ENCODE data around the gene NSDHL.
A peak's percentile ranks its signal among the peaks of the same experiment; 100 is the strongest.

The NSDHL gene

GRCh38 chrX:152895724-152896420, 65.0 kb downstream of the NSDHL start:
- Histone ChIP-seq H3K9me3 (ENCODE audit: control insufficient read depth in 1 of 2, low read length in 2 of 2) (no peaks in the 10 kb centered on the region), H3K27ac (ENCODE audit: low read length) (no peak overlapping the region), H3K27me3 (ENCODE audit: low read depth, low read length) (no peaks in the 10 kb centered on the region), H3K36me3 (ENCODE audit: control insufficient read depth in 1 of 2, insufficient read depth in 2 of 2, low read length in 2 of 2) (no peaks in the 10 kb centered on the region), H3K4me3 (ENCODE audit: low read depth in 1 of 2, low read length in 2 of 2) (no peak overlapping the region), H3K4me1 (ENCODE audit: control insufficient read depth in 1 of 2, insufficient read depth in 2 of 2, low read length in 2 of 2) (no peaks in the 10 kb centered on the region)

DNA sequence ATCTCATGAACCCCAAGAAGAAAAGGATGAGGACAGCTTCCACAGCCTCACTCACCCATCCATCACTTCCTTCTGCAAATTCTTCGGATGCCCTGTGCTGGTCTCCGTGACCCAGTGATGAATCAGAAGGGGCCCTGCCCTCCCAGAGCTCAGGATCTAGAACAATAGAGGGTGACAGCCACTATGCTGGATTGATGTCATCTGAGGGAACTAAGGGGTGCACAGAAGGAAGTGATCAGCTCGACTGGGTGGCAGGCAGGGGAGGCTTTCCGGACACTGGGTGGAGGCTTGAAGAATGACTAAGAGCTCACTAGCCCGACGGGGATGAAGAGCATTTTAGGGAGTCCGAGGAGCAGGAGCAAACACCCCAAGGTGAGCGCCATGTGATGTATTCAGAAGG, 65.6 kb downstream of the NSDHL start:
- Histone ChIP-seq H3K9me3 (ENCODE audit: control insufficient read depth in 1 of 2, low read length in 2 of 2) (no peaks in the 10 kb centered on the region), H3K4me3 (ENCODE audit: low read depth in 1 of 2, low read length in 2 of 2) (no peak overlapping the region), H3K27me3 (ENCODE audit: low read depth, low read length) (no peaks in the 10 kb centered on the region), H3K27ac (ENCODE audit: low read length) (no peak overlapping the region), H3K4me1 (ENCODE audit: control insufficient read depth in 1 of 2, insufficient read depth in 2 of 2, low read length in 2 of 2) (no peaks in the 10 kb centered on the region), H3K36me3 (ENCODE audit: control insufficient read depth in 1 of 2, insufficient read depth in 2 of 2, low read length in 2 of 2) (no peaks in the 10 kb centered on the region)

- Histone ChIP-seq H3K4me3 (ENCODE audit: low read depth in 1 of 2, low read length in 2 of 2) (peak within 1 kb of the TSS in 1 of 2 donors; percentile 48), H3K9me3 (ENCODE audit: control insufficient read depth in 1 of 2, low read length in 2 of 2) (no peaks in the 10 kb centered on the region), H3K27me3 (ENCODE audit: low read depth, low read length) (no peaks in the 10 kb centered on the region), H3K27ac (ENCODE audit: low read length) (no peak within 1 kb of the TSS), H3K4me1 (ENCODE audit: control insufficient read depth in 1 of 2, insufficient read depth in 2 of 2, low read length in 2 of 2) (no peaks in the 10 kb centered on the region), H3K36me3 (ENCODE audit: control insufficient read depth in 1 of 2, insufficient read depth in 2 of 2, low read length in 2 of 2) (no peaks in the 10 kb centered on the region)
Observed at GRCh38 chrX:152897222-152898131, 66.6 kb downstream of the NSDHL start, which contains the start of gene ZNF185. TSS of gene ZNF185 (plus strand) at chrX:152898067. CDS start at chrX:152914490, 16,423 bp downstream.

GRCh38 chrX:152898442-152898841, 67.6 kb downstream of the NSDHL start:
- Histone ChIP-seq H3K36me3 (ENCODE audit: control insufficient read depth in 1 of 2, insufficient read depth in 2 of 2, low read length in 2 of 2) (no peaks in the 10 kb centered on the region), H3K4me1 (ENCODE audit: control insufficient read depth in 1 of 2, insufficient read depth in 2 of 2, low read length in 2 of 2) (no peaks in the 10 kb centered on the region), H3K4me3 (ENCODE audit: low read depth in 1 of 2, low read length in 2 of 2) (no peak overlapping the region), H3K27ac (ENCODE audit: low read length) (no peak overlapping the region), H3K9me3 (ENCODE audit: control insufficient read depth in 1 of 2, low read length in 2 of 2) (no peaks in the 10 kb centered on the region), H3K27me3 (ENCODE audit: low read depth, low read length) (no peaks in the 10 kb centered on the region)

- H3K9me3 ChIP-seq (ENCODE audit: control insufficient read depth in 1 of 2, low read length in 2 of 2), result no peaks in the 10 kb centered on the region
- H3K4me1 ChIP-seq (ENCODE audit: control insufficient read depth in 1 of 2, insufficient read depth in 2 of 2, low read length in 2 of 2), result peaks cover 0 to 2% of the 10 kb centered on the region in 2 donors
- no peaks in the 10 kb centered on the region for H3K36me3 ChIP-seq (ENCODE audit: control insufficient read depth in 1 of 2, insufficient read depth in 2 of 2, low read length in 2 of 2)
- no peaks in the 10 kb centered on the region for H3K27me3 ChIP-seq (ENCODE audit: low read depth, low read length)
- H3K4me3 ChIP-seq (ENCODE audit: low read depth in 1 of 2, low read length in 2 of 2), result no peak overlapping the region
- no peak overlapping the region for H3K27ac ChIP-seq (ENCODE audit: low read length)
Observed at GRCh38 chrX:152899111-152899873, 68.4 kb downstream of the NSDHL start.

- H3K27ac ChIP-seq (ENCODE audit: low read length), result no peak overlapping the region
- H3K36me3 ChIP-seq (ENCODE audit: control insufficient read depth in 1 of 2, insufficient read depth in 2 of 2, low read length in 2 of 2), result no peaks in the 10 kb centered on the region
- peaks cover 0 to 3% of the 10 kb centered on the region in 2 donors for H3K4me1 ChIP-seq (ENCODE audit: control insufficient read depth in 1 of 2, insufficient read depth in 2 of 2, low read length in 2 of 2)
- H3K27me3 ChIP-seq (ENCODE audit: low read depth, low read length), result no peaks in the 10 kb centered on the region
- H3K4me3 ChIP-seq (ENCODE audit: low read depth in 1 of 2, low read length in 2 of 2), result no peak overlapping the region
- no peaks in the 10 kb centered on the region for H3K9me3 ChIP-seq (ENCODE audit: control insufficient read depth in 1 of 2, low read length in 2 of 2)
Observed at GRCh38 chrX:152899874-152900719, 69.2 kb downstream of the NSDHL start.

DNA sequence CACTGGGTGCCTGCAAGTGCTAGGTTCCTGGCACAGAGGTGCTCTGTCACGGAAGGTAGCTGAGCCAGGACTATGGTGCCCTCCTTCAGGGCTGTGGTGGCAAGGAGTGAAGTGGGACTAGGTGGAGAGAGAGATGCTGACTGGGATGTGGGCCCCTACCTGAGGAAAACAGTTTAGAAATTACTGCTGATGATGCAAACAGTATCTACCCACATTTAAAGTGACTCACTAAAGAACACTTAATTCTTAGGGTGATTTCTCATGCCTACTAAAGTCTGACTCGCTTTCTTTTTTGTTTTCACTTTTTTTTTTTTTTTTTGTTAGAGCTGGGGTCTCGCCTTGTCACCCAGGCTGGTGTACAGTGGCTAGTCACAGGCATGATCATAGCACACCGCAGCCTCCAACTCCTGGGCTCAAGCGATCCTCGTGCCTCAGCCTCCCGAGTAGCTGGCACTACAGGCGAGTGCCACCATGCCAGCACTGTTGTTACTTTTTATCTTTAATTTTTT, 70.1 kb downstream of the NSDHL start:
- Histone ChIP-seq H3K27me3 (ENCODE audit: low read depth, low read length) (no peaks in the 10 kb centered on the region), H3K4me3 (ENCODE audit: low read depth in 1 of 2, low read length in 2 of 2) (no peak overlapping the region), H3K36me3 (ENCODE audit: control insufficient read depth in 1 of 2, insufficient read depth in 2 of 2, low read length in 2 of 2) (no peaks in the 10 kb centered on the region), H3K27ac (ENCODE audit: low read length) (no peak overlapping the region), H3K9me3 (ENCODE audit: control insufficient read depth in 1 of 2, low read length in 2 of 2) (no peaks in the 10 kb centered on the region), H3K4me1 (ENCODE audit: control insufficient read depth in 1 of 2, insufficient read depth in 2 of 2, low read length in 2 of 2) (peaks cover 0 to 3% of the 10 kb centered on the region in 2 donors)

DNA sequence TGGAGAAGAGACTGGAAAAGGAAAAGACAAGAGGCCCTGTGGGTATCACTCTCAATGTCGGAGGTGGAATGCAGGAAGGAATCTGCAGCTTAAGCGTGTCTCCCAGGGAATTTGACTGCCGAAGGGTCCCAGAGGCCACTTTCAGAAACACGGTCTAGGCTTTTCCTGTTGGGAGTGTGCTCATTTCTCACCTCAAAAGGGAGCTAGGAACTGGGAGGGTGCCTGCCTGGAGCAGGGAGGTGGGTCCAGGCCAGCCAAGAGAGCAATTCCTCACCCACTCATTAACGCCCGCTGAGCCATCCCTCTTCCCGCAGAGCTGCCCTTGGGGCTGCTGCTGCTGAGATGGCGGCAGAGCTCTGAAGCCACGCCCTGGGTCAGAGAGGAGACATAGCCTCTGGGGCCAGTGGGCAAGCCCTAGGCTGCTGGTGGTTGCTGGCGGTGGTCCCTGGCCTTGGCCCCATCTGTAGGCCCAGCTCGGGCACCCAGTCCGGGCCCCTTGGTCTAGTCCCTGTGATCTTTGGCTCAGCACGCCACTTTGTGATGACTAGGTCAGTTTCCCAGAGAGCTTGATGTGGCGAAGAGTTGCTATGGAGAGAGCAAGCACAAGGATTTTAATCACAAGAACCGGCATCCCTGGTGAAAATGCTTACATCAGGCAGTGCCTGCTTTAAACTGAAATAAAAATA, 71.1 kb downstream of the NSDHL start:
- Histone ChIP-seq H3K27ac (ENCODE audit: low read length) (no peak overlapping the region), H3K4me3 (ENCODE audit: low read depth in 1 of 2, low read length in 2 of 2) (no peak overlapping the region), H3K9me3 (ENCODE audit: control insufficient read depth in 1 of 2, low read length in 2 of 2) (no peaks in the 10 kb centered on the region), H3K27me3 (ENCODE audit: low read depth, low read length) (no peaks in the 10 kb centered on the region), H3K4me1 (ENCODE audit: control insufficient read depth in 1 of 2, insufficient read depth in 2 of 2, low read length in 2 of 2) (peaks cover 0 to 3% of the 10 kb centered on the region in 2 donors), H3K36me3 (ENCODE audit: control insufficient read depth in 1 of 2, insufficient read depth in 2 of 2, low read length in 2 of 2) (no peaks in the 10 kb centered on the region)

DNA sequence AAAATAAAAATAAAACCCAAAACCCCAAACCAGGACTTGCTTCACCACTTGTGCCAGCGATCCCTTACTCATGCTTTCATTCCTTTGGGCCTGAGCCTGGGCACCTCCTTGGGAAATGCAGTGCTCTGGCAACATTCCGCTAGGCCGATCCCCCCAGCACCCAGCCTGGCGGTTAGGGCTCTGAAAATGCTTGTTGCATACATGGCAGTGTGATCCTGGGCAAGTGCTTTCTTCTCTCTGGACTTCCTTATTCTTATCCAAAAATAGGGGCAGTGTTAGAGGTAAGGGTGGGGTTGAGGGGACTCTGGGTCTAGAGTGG, 71.6 kb downstream of the NSDHL start:
- Histone ChIP-seq H3K4me1 (ENCODE audit: control insufficient read depth in 1 of 2, insufficient read depth in 2 of 2, low read length in 2 of 2) (peaks cover 0 to 3% of the 10 kb centered on the region in 2 donors), H3K4me3 (ENCODE audit: low read depth in 1 of 2, low read length in 2 of 2) (no peak overlapping the region), H3K9me3 (ENCODE audit: control insufficient read depth in 1 of 2, low read length in 2 of 2) (no peaks in the 10 kb centered on the region), H3K36me3 (ENCODE audit: control insufficient read depth in 1 of 2, insufficient read depth in 2 of 2, low read length in 2 of 2) (no peaks in the 10 kb centered on the region), H3K27ac (ENCODE audit: low read length) (no peak overlapping the region), H3K27me3 (ENCODE audit: low read depth, low read length) (no peaks in the 10 kb centered on the region)

DNA sequence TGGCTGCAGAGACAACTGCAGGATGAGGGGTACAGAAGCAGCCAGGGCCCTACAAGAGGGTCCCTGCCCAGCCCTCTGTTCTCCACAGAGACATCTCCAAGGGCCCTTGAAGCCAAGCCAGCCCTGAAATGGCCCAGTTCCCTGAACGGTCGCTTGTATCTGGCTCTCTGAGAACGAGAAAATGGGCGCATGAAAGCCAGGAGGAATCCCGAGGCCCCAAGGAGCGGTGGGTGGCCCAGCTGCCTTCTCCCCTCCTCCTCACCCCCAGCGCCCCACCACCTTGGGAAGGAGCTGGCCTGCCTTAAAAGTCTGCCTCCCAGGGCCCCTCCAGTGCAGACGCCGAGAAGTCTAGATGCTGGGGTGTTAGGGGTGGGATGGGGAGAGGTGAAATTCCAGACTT, 72.7 kb downstream of the NSDHL start:
- Histone ChIP-seq H3K36me3 (ENCODE audit: control insufficient read depth in 1 of 2, insufficient read depth in 2 of 2, low read length in 2 of 2) (no peaks in the 10 kb centered on the region), H3K4me1 (ENCODE audit: control insufficient read depth in 1 of 2, insufficient read depth in 2 of 2, low read length in 2 of 2) (peaks cover 0 to 3% of the 10 kb centered on the region in 2 donors), H3K9me3 (ENCODE audit: control insufficient read depth in 1 of 2, low read length in 2 of 2) (no peaks in the 10 kb centered on the region), H3K27ac (ENCODE audit: low read length) (no peak overlapping the region), H3K27me3 (ENCODE audit: low read depth, low read length) (no peaks in the 10 kb centered on the region), H3K4me3 (ENCODE audit: low read depth in 1 of 2, low read length in 2 of 2) (no peak overlapping the region)

Data from muscle layer of duodenum (tissue), 2 donors.